Sigmoid colon (tissue), 4 donors: ENCODE results near the gene UST.

Experiments
- CTCF ChIP-seq, 4 experiments: fragments of 450-650 bp in 3 of 4; fragments of 200-600 bp in 1 of 4; IDR thresholded peaks; one replicate each; pipeline ENCODE4 v1.5.1; 2016 to 2019; ENCODE audit warnings: antibody characterized with exemption in 4 of 4, mild to moderate bottlenecking in 3 of 4, moderate library complexity in 2 of 4
- POLR2A ChIP-seq, 2 donors: fragments of 450-650 bp; IDR thresholded peaks; one replicate each; pipeline ENCODE4 v1.6.1; 2016; ENCODE audit warnings: antibody characterized with exemption in 2 of 2, mild to moderate bottlenecking in 2 of 2, moderate library complexity in 2 of 2
- POLR2AphosphoS5 ChIP-seq, 4 donors: sonication (generic); formaldehyde crosslinking; IDR thresholded peaks; one replicate each; pipeline ENCODE4 v1.6.1; 2017; ENCODE audit warnings: antibody characterized with exemption in 4 of 4

- TF ChIP-seq CTCF (IDR thresholded peaks at IDR 0.05) (no peak), POLR2A (IDR thresholded peaks at IDR 0.05) (no peak), POLR2AphosphoS5 (IDR thresholded peaks at IDR 0.05) (peak in 2 of 4 donors; percentile 26 to 45)
Observed at GRCh38 chr6:148999929-149000468, 253.2 kb downstream of the UST start.
